Tibial nerve (tissue), 4 donors: ENCODE data around the gene RPS10. TPM values are rescaled to one million over a fixed set of nuclear protein-coding genes. Genes with fewer than 3 reads are reported as not detected.

Experiments
- DNase-seq, 2 donors: peaks; one replicate each; pipeline ENCODE4 v3.0.0-alpha.2; 2019; ENCODE audit warnings: low spot score in 2 of 2
- H3K27ac ChIP-seq, 4 donors: fragments of 200-600 bp; sonication (generic) in 3 of 4; one replicate each; pipeline ENCODE4 v1.5.1; 2017 to 2019; ENCODE audit warnings: mild to moderate bottlenecking in 1 of 4
- H3K27me3 ChIP-seq, 2 donors: fragments of 200-600 bp; sonication (generic) in 1 of 2; one replicate each; pipeline versions ENCODE4 v1.5.1 to v1.6.0; 2017 to 2019
- H3K36me3 ChIP-seq, 3 donors: fragments of 200-600 bp; sonication (generic); one replicate each; pipeline ENCODE4 v1.5.1; 2018 to 2019
- H3K4me1 ChIP-seq, 4 donors: fragments of 200-600 bp; sonication (generic) in 3 of 4; one replicate each; pipeline ENCODE4 v1.5.1; 2017 to 2019
- H3K4me3 ChIP-seq, 4 donors: fragments of 200-600 bp; sonication (generic) in 3 of 4; one replicate each; pipeline ENCODE4 v1.5.1; 2017 to 2019; ENCODE audit warnings: mild to moderate bottlenecking in 1 of 4, moderate library complexity in 1 of 4
- H3K9me3 ChIP-seq, 4 donors: fragments of 200-600 bp; sonication (generic) in 3 of 4; one replicate each; pipeline ENCODE4 v1.5.1; 2017 to 2019
- CTCF ChIP-seq, 5 experiments: fragments of 200-600 bp in 3 of 5; fragments of 450-650 bp in 2 of 5; sonication (generic) in 3 of 5; IDR thresholded peaks; one replicate each; pipeline ENCODE4 v1.5.1; 2016 to 2019; ENCODE audit warnings: antibody characterized with exemption in 5 of 5, mild to moderate bottlenecking in 3 of 5, moderate library complexity in 2 of 5
- EP300 ChIP-seq, 2 donors: sonication (generic); formaldehyde crosslinking; IDR thresholded peaks; one replicate each; pipeline ENCODE4 v1.6.1; 2017; ENCODE audit warnings: antibody characterized with exemption in 2 of 2, mild to moderate bottlenecking in 1 of 2
- POLR2A ChIP-seq, 2 donors: fragments of 450-650 bp; IDR thresholded peaks; one replicate each; pipeline ENCODE4 v1.6.1; 2017; ENCODE audit warnings: antibody characterized with exemption in 2 of 2, mild to moderate bottlenecking in 2 of 2, moderate library complexity in 2 of 2
- WGBS, 2 donors: methylation state at CpG; one replicate each; pipeline ENCODE4 v1.1.5; 2018; 5-methylcytosine and 5-hydroxymethylcytosine counted together
- total RNA-seq, 4 donors: library from RNA; depleted of rRNA; stranded (reverse); fragments of >200 nt; gene quantifications; one replicate each; pipeline ENCODE4 v1.1.0, GENCODE V29; 2016

RPS10 gene
- total RNA-seq, 4 donors from 2014 or later = 1,731 to 2,603 (median 2,031) TPM

DNA sequence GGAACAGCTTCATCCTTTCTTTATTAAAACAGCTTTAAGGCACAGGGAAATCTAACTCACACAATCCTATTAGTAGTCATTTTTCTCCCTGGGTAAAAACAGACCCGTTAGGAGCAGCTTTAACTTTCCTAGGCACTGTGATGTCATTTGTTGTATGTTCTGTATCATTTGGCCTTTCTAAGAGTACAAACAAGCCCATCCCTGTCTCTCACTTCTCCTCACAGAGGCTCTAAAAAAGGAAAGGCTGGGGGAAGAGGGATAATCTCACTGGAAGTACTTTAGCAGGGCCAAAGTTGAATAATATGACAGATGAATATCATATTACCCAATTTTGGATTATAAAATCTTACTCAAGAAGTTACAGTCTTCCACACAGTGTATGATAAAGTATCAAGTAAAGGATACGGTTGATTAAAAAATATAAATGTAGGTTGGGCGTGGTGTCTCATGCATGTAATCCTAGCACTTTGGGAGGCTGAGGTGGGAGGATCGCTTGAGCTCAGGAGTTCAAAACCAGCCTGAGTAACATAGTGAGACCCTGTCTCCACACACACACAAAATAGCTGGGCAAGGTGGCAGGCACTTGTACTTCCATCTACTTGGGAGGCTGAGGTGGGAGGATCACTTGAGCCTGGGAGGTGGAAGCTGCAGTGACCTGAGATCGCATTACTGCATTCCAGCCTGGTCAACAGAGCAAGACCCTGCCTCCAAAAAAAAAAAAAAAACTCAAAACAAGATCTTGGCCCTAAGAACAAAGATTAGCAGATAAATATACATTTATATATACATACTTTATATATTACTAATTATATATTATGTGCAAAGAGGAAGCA lies 41.3 kb downstream of the RPS10 start:
- DNase-seq = no peak
- WGBS, 2 donors = 64 to 65% methylated on average over 5 of the region's 5 CpGs
- H3K27ac ChIP-seq = peak overlapping the region; percentile 54 to 87 (median 73)
- H3K4me1 ChIP-seq = peaks cover 0 to 96% (median 42%) of the 10 kb centered on the region in 4 donors
- TF ChIP-seq EP300 (IDR thresholded peaks at IDR 0.05) = no peak
- no peak for TF ChIP-seq POLR2A (IDR thresholded peaks at IDR 0.05)
- TF ChIP-seq CTCF (IDR thresholded peaks at IDR 0.05) = no peak
- no peak overlapping the region for H3K4me3 ChIP-seq
- peaks cover 0 to 2% (median 0%) of the 10 kb centered on the region in 3 donors for H3K36me3 ChIP-seq
- no peaks in the 10 kb centered on the region for H3K27me3 ChIP-seq
- H3K9me3 ChIP-seq = no peaks in the 10 kb centered on the region

DNA sequence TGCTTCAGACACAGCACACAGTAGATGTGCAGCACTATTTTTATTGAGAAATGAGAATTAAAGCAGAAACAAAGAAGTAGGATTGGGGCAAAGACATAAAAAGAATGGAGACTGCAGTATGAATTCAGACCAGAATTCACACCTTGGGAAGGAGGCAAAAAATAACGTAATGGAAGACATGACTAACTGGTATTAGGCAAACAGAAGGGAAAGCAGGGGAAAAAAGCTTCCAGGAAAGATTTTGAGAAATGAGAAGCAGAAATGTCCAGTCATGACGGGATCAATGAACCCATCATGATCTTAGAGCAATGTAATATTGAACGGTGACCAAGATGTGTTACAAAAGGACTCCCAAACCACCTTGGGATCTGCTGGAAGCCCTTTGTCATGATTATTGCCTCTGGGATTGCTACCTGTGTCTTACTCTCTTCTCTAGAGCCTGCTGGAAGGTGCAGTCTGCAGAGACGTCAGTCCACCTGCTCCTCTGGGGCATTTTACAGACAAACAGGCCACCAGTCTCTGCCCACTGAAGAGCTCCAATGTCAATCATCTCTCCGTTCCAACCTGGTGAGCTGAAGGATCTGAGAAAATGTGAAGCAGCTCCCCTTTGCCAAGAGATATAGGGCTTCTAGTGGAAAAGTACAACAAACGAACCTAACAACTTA lies 42.1 kb downstream of the RPS10 start:
- peak overlapping the region; percentile 54 to 87 (median 73) for H3K27ac ChIP-seq

GRCh38 chr6:34383161-34383631 lies 42.7 kb downstream of the RPS10 start:
- TF ChIP-seq EP300 (IDR thresholded peaks at IDR 0.05) = no peak
- TF ChIP-seq CTCF (IDR thresholded peaks at IDR 0.05) = no peak
- TF ChIP-seq POLR2A (IDR thresholded peaks at IDR 0.05) = no peak
- DNase-seq = no peak
- Histone ChIP-seq H3K27me3 (no peaks in the 10 kb centered on the region), H3K4me1 (peaks cover 0 to 95% (median 40%) of the 10 kb centered on the region in 4 donors), H3K9me3 (no peaks in the 10 kb centered on the region), H3K36me3 (peaks cover 0 to 6% (median 0%) of the 10 kb centered on the region in 3 donors), H3K27ac (peak overlapping the region; percentile 54 to 87 (median 73)), H3K4me3 (no peak overlapping the region)
- 22 to 31% methylated on average over 3 of the region's 3 CpGs for WGBS, 2 donors

More for the DNA sequence above, 42.1 kb downstream of the RPS10 start:
- WGBS, 2 donors = 39 to 45% methylated on average over 6 of the region's 6 CpGs
- H3K4me3 ChIP-seq = no peak overlapping the region
- peak in 1 of 2 donors; percentile 61 for TF ChIP-seq EP300 (IDR thresholded peaks at IDR 0.05)
- no peak for TF ChIP-seq CTCF (IDR thresholded peaks at IDR 0.05)
- no peak for DNase-seq
- H3K36me3 ChIP-seq = peaks cover 0 to 6% (median 0%) of the 10 kb centered on the region in 3 donors
- peaks cover 0 to 95% (median 39%) of the 10 kb centered on the region in 4 donors for H3K4me1 ChIP-seq
- no peaks in the 10 kb centered on the region for H3K9me3 ChIP-seq
- no peaks in the 10 kb centered on the region for H3K27me3 ChIP-seq

DNA sequence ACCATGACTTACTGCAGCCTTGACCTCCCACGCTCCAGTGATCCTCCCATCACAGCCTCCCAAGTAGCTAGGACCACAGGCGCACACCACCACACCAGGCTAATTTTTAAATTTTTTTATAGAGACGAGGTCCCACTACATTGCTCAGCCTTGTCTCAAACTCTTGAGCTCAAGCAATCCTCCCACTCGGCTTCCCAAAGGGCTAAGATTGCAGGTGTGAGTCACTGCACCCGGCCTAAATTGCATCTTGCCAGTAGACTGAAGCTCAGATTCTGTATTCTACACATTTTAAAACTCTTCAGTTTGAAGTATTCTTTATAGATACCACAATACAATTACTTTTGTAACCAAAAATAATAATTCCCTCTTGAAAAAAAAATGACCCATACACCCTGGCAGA lies 44.8 kb downstream of the RPS10 start:
- peaks cover 0 to 6% (median 0%) of the 10 kb centered on the region in 3 donors for H3K36me3 ChIP-seq
- no peak for TF ChIP-seq EP300 (IDR thresholded peaks at IDR 0.05)
- H3K4me1 ChIP-seq = peaks cover 0 to 91% (median 35%) of the 10 kb centered on the region in 4 donors
- peak overlapping the region in 2 of 4 donors; percentile 24 to 58 for H3K27ac ChIP-seq
- no peaks in the 10 kb centered on the region for H3K9me3 ChIP-seq
- DNase-seq = no peak
- no peak overlapping the region for H3K4me3 ChIP-seq
- 83% methylated on average over 5 of the region's 5 CpGs for WGBS, 2 donors
- no peaks in the 10 kb centered on the region for H3K27me3 ChIP-seq

DNA sequence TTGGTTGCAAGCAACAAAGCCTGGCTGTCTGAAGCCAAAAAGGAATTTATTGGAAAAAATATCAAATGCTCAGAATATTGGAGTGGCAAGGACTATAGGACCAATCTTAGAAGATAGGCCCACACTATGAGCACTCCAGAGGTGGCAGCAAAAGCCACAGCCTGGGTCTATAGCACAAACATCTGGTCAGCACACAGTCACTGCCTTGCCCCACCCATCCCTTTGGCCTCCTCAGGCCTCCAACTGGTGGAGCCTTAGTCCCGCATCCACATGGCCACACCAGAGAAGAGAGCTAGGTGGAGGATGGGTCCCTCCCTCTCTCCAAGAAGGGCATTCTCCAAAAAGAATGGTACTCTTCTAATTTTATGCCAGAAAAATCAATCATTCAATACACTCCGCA lies 47.4 kb downstream of the RPS10 start:
- TF ChIP-seq EP300 (IDR thresholded peaks at IDR 0.05) (no peak), CTCF (IDR thresholded peaks at IDR 0.05) (no peak), POLR2A (IDR thresholded peaks at IDR 0.05) (no peak)
- H3K27me3 ChIP-seq = no peaks in the 10 kb centered on the region
- no peak for DNase-seq
- no peak overlapping the region for H3K4me3 ChIP-seq
- H3K36me3 ChIP-seq = peaks cover 0 to 6% (median 0%) of the 10 kb centered on the region in 3 donors
- H3K27ac ChIP-seq = no peak overlapping the region
- WGBS, 2 donors = 92 to 98% methylated on average over 2 of the region's 2 CpGs
- peaks cover 0 to 90% (median 16%) of the 10 kb centered on the region in 4 donors for H3K4me1 ChIP-seq
- no peaks in the 10 kb centered on the region for H3K9me3 ChIP-seq
